ENCODE results near the gene NDOR1. TPM values are rescaled to one million over a fixed set of nuclear protein-coding genes. Genes with fewer than 3 reads are reported as not detected.

The NDOR1 gene
- total RNA-seq (1 to 10 TPM; 5.1 to 7.9 (median 5.9) TPM), polyA plus RNA-seq (5.2 TPM)
- long read RNA-seq, donor 1, partial matches to known transcripts: 6 of 14 reads
- long read RNA-seq, donor 1, other reads (novel, unspliced or antisense): 5 of 14 reads
- long read RNA-seq, donor 2, partial matches to known transcripts: 0 of 1 reads
- long read RNA-seq, donor 2, other reads (novel, unspliced or antisense): 1 of 1 reads
- long read RNA-seq, donor 3, partial matches to known transcripts: 1 of 8 reads
- long read RNA-seq, donor 3, other reads (novel, unspliced or antisense): 7 of 8 reads
- long read RNA-seq, donor 4, partial matches to known transcripts: 4 of 7 reads
- long read RNA-seq, donor 4, other reads (novel, unspliced or antisense): 2 of 7 reads

DNA sequence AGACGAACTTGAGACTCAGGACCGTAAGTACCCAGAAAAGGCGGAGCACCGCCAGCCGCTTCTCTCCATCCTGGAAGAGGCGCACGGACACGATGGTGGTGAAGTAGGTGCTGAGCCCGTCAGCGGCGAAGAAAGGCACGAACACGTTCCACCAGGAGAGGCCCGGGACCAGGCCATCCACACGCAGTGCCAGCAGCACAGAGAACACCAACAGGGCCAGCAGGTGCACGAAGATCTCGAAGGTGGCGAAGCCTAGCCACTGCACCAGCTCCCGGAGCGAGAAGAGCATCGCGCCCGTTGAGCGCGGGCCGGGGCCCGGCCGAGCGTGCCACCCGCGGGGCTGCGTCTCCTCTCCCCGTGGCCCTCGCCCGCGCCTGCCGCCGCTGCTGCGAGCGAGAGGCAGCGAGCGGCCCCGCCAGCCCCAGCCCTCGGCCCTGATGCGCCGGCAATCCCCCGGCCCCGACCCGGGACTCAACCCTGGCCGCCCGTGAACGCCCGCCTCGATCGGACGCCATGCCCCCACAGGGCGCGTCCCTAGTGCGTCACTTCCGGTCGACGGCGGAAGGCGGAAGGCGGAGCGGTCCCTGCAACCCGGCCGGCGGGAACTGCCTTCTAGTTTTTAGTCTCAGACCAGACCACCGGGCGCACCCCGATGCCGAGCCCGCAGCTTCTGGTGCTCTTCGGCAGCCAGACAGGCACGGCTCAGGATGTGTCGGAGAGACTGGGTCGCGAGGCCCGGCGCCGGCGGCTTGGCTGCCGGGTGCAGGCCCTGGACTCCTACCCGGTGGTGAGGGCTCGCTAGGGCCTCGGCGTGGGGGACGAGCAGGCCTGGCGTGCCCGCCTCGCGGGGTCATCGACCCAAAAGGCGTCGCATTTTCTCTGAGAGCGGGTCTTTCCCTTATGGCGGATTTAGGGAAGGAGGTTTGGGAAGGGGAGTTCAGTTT is at the start of gene NDOR1, which contains the start of gene TMEM203:
TSS of gene NDOR1 (plus strand) at position 575 of the 944 bp plus-strand sequence. CDS start at position 653, 78 bp downstream.
TSS of gene TMEM203 (minus strand) at position 523 of the 944 bp plus-strand sequence. CDS start at position 289, 234 bp downstream.
- Histone ChIP-seq H3K4me1 (ENCODE audit: control insufficient read depth, insufficient read depth, low read length) (peaks cover 14% of the 10 kb centered on the region), H3K27ac (ENCODE audit: low read length) (peak within 1 kb of the TSS; percentile 35), H3K4me3 (ENCODE audit: low read length) (peak within 1 kb of the TSS; percentile 89), H3K27me3 (ENCODE audit: control insufficient read depth, insufficient read depth) (no peaks in the 10 kb centered on the region), H3K9me3 (ENCODE audit: control insufficient read depth, low read length) (no peaks in the 10 kb centered on the region)
- intact Hi-C loops (cut with DNase I): no loop called here
- WGBS: under 1% methylated on average over 98 of the region's 98 CpGs
- DNase-seq: peak; percentile 92 to 97 (median 96)
- peak; percentile 74 for ATAC-seq

DNA sequence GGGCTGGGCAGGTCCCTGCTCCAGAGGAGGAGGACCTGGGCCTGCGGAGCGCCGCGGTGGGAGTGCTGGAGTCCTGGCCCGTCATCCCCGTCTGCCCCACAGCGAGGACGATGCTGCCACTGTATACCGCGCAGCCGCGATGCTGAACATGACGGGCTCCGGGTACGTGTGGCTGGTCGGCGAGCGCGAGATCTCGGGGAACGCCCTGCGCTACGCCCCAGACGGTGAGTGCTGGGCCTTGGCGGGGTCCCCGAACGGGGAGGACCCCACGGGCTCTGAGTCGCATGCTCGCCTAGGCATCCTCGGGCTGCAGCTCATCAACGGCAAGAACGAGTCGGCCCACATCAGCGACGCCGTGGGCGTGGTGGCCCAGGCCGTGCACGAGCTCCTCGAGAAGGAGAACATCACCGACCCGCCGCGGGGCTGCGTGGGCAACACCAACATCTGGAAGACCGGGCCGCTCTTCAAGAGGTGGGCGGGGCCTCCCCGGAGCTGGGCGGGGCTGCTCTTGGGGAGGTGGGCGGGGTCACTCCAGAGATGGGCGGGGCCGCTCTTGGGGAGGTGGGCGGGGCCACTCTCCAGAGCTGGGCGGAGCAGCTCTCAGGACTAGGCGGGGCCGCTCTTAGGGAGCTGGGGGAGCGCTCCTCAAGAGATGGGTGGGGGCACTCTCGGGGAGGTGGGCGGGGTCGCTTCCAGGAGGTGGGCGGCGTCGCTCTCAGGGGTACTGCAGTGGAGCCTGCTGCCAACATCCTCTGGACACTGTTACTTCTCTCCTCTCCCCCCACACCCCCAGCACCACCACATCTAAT is 48.7 kb upstream of the NDOR1 start:
- ATAC-seq: peak; percentile 52 to 79
- Histone ChIP-seq H3K4me1 (ENCODE audit: control insufficient read depth, insufficient read depth, low read length) (no peaks in the 10 kb centered on the region), H3K4me3 (ENCODE audit: low read length) (no peak overlapping the region), H3K27me3 (ENCODE audit: control insufficient read depth, insufficient read depth) (no peaks in the 10 kb centered on the region), H3K9me3 (ENCODE audit: control insufficient read depth, low read length) (no peaks in the 10 kb centered on the region), H3K27ac (ENCODE audit: low read length) (no peak overlapping the region)
- peak in 2 of 3 donors; percentile 41 to 67 for DNase-seq
- WGBS: 4% methylated on average over 65 of the region's 65 CpGs
- intact Hi-C loops (cut with DNase I): no loop called here

DNA sequence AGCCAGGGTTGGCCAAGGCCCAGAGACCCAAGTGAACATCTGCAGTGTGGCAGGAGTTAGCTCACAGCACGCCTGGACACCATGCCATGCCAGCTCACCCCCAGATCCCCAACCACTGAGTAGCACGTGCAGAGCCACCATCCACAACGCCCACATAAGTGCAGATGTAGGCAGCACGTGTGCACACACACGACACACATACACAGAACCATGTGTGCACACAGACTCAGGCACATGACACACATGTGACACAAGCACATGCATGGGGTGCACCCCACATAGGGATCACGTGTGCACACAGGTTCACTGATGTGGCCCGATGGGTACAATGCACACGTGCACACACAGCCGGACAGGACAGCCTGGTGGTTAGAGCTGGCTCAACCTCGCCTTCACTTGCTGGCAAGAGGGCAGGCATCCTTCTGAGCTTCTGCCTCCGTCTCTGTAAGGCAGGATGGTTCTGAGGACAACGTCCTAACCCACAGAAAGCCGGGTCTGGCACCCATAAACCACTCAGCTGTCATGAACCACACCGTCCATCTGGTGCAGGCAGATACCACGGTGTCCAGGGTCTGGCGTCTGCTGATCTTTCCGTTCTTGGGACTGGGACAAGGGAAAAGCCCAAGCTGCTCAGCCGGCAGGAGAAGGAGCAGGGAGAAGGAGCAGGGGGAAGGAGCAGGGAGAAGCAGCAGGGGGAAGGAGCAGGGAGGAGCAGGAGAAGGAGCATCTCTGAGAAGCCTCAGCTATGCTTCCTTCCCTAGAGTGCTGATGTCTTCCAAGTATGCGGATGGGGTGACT is 47.7 kb upstream of the NDOR1 start:
- Histone ChIP-seq H3K4me3 (ENCODE audit: low read length) (no peak overlapping the region), H3K27me3 (ENCODE audit: control insufficient read depth, insufficient read depth) (no peaks in the 10 kb centered on the region), H3K4me1 (ENCODE audit: control insufficient read depth, insufficient read depth, low read length) (no peaks in the 10 kb centered on the region), H3K9me3 (ENCODE audit: control insufficient read depth, low read length) (no peaks in the 10 kb centered on the region), H3K27ac (ENCODE audit: low read length) (no peak overlapping the region)
- intact Hi-C loops (cut with DNase I): no loop called here
- DNase-seq (peak in 1 of 3 donors; percentile 13), ATAC-seq (no peak)
- 63% methylated on average over 19 of the region's 19 CpGs for WGBS

DNA sequence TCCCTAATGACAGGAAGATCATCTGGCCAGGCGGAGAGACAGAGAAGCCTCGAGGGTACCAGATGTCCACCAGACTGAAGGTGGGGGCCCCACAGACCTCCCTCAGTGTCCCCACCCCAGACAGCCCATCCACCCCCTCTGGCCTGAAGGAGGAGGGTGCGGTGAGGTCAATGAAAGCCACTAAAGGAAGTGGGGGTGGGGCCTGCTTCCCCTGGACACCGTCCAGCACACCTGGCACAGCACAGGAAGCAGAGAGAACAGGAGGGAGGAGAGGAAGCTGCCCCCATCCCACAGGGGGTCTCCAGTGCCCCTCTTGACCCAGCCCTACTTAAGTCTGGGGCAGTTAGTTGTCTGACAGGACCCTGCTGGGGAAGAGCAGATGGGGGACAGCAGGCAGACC is 46.9 kb upstream of the NDOR1 start:
- no peak overlapping the region for H3K27ac ChIP-seq (ENCODE audit: low read length)
- WGBS: 46% methylated on average over 4 of the region's 4 CpGs
- no peak for DNase-seq
- H3K9me3 ChIP-seq (ENCODE audit: control insufficient read depth, low read length): no peaks in the 10 kb centered on the region
- intact Hi-C loops (cut with DNase I): no loop called here
- H3K4me3 ChIP-seq (ENCODE audit: low read length): no peak overlapping the region
- no peaks in the 10 kb centered on the region for H3K4me1 ChIP-seq (ENCODE audit: control insufficient read depth, insufficient read depth, low read length)
- no peaks in the 10 kb centered on the region for H3K27me3 ChIP-seq (ENCODE audit: control insufficient read depth, insufficient read depth)
- no peak for ATAC-seq

DNA sequence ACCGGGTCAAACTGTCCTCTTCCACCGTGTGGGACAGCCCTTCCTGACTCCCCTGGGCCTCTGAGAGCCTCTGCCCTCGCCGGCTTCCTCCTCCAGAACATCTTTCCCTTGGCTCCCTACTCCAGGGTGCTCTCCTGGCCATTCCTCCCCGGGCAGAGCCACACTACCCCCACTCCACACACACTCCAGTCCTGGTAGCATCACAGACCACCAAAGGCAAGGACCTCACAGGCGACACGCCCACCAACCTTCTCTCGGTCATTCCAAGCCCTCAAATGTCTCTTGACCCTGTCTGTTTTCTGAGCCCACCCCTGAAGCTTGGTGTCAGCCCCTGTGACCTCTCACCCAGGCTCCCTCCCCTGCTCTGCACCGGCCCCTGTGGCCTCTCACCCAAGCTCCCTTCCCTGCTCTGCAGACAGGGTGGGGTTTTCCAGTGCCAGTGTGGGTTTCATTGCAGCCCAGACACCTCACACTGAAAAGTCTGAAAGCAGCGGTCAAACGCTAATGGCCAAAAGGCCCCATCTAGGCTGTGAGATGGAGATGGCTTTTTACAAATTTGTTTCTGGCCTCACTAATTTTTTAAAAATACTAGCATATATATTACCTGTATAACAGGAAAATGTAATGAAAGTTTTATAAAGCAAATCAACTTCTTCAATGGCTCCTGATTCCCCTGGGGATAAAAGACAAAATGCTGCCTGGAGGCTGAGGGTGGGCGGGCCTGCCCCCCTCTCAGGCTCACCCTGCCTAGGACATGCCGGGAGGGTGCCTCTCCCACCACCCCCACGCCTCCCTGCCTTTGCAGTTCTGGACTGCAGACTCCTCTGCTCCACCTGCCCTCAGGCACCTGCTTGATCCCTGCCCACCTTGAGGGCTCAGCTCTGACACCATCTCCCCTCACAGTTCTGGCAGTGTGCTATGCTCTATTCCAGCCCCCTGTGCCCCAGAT is 46.1 kb upstream of the NDOR1 start:
- DNase-seq (peak in 1 of 3 donors; percentile 8), ATAC-seq (no peak)
- intact Hi-C loops (cut with DNase I): no loop called here
- H3K4me3 ChIP-seq (ENCODE audit: low read length): no peak overlapping the region
- no peak overlapping the region for H3K27ac ChIP-seq (ENCODE audit: low read length)
- H3K27me3 ChIP-seq (ENCODE audit: control insufficient read depth, insufficient read depth): no peaks in the 10 kb centered on the region
- no peaks in the 10 kb centered on the region for H3K4me1 ChIP-seq (ENCODE audit: control insufficient read depth, insufficient read depth, low read length)
- no peaks in the 10 kb centered on the region for H3K9me3 ChIP-seq (ENCODE audit: control insufficient read depth, low read length)
- WGBS: 37% methylated on average over 14 of the region's 14 CpGs

DNA sequence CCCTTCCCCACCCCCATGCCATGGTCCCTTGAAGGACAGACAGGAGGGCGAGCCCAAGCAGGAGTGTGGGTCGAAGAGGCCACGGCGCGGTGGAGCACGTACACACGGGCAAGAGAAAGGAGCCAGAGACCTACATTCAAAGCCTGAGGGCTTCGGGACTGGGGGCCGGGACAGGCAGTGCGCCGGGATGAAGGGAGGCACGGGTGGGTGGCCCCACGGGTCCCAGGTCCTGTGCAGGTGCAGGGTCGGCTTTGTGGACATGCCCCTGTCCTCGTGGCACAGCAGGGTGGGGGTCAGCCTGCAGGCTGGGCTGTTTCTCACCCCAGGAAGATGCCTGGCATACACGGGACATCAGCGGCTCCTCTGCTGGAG is 45.5 kb upstream of the NDOR1 start:
- intact Hi-C loops (cut with DNase I): no loop called here
- H3K4me1 ChIP-seq (ENCODE audit: control insufficient read depth, insufficient read depth, low read length): no peaks in the 10 kb centered on the region
- no peaks in the 10 kb centered on the region for H3K27me3 ChIP-seq (ENCODE audit: control insufficient read depth, insufficient read depth)
- no peak overlapping the region for H3K4me3 ChIP-seq (ENCODE audit: low read length)
- DNase-seq: peak in 1 of 3 donors; percentile 7
- H3K9me3 ChIP-seq (ENCODE audit: control insufficient read depth, low read length): no peaks in the 10 kb centered on the region
- WGBS: 63% methylated on average over 17 of the region's 17 CpGs
- no peak for ATAC-seq
- no peak overlapping the region for H3K27ac ChIP-seq (ENCODE audit: low read length)

DNA sequence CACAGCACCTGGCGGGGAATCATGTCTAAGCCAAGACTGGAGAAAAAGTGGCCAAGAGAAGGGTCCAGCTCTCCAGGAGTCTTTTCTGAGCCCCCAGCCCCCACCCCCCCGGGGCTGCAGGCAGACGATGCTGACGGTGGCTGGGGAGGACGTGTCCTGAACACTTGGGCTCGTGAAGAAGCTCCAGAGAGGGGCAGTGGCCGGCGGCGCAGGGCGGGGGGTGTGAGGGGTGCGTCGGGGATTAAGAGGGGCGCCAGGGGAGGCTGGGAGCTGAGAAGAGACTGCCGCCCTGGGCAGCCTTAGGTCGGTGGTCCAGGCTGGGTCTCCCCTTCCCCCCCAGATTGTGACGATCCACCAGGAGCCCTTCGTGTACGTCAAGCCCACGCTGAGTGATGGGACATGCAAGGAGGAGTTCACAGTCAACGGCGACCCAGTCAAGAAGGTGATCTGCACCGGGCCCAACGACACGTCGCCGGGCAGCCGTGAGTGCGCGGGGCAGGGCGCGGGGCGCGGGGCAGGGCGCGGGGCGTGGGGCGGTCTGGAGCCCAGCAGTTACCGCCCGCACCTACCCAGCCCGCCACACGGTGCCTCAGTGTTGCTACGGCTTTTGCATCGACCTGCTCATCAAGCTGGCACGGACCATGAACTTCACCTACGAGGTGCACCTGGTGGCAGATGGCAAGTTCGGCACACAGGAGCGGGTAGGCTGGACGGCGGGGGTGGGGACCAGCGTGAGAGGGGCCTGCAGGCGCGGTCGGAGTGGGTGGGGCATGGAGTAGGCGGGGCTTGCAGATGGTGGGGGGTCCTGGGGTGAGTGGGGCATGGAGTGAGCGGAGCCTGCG is 44.6 kb upstream of the NDOR1 start:
- Histone ChIP-seq H3K27ac (ENCODE audit: low read length) (no peak overlapping the region), H3K4me1 (ENCODE audit: control insufficient read depth, insufficient read depth, low read length) (no peaks in the 10 kb centered on the region), H3K4me3 (ENCODE audit: low read length) (no peak overlapping the region), H3K9me3 (ENCODE audit: control insufficient read depth, low read length) (no peaks in the 10 kb centered on the region), H3K27me3 (ENCODE audit: control insufficient read depth, insufficient read depth) (no peaks in the 10 kb centered on the region)
- intact Hi-C loops (cut with DNase I): no loop called here
- ATAC-seq: no peak
- 29% methylated on average over 56 of the region's 56 CpGs for WGBS
- DNase-seq: peak in 1 of 3 donors; percentile 37

DNA sequence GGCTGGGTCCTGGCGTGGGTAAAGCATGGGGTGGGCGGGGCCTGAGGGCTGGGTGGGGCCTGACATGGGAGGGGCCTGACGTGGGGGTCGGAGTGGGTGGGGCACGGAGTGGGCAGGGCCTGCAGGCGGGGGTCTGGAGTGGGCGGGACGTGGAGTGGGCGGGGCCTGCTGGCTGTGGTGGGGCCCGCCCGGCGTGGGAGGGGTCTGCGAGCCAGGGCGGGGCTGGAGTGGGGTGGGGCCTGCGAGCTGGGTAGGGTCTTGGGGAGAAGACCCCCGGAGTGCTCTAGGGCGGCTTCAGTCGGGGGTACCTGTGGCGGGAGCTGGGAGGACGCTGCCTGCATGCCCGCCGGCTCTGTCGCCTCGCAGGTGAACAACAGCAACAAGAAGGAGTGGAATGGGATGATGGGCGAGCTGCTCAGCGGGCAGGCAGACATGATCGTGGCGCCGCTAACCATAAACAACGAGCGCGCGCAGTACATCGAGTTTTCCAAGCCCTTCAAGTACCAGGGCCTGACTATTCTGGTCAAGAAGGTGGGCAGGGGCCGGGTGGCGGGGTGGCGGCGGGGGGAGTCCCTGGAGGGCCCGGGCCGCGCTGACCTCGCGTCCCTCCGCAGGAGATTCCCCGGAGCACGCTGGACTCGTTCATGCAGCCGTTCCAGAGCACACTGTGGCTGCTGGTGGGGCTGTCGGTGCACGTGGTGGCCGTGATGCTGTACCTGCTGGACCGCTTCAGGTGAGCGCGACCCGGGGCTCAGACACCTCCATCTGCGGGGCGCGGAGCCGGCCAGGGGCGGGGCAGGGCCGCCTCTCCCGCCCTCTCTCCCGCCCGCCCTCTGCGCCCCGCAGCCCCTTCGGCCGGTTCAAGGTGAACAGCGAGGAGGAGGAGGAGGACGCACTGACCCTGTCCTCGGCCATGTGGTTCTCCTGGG is 43.7 kb upstream of the NDOR1 start:
- WGBS: 7% methylated on average over 70 of the region's 71 CpGs
- peak in 1 of 3 donors; percentile 41 for DNase-seq
- no peaks in the 10 kb centered on the region for H3K4me1 ChIP-seq (ENCODE audit: control insufficient read depth, insufficient read depth, low read length)

More for the DNA sequence above, 43.7 kb upstream of the NDOR1 start:
- ATAC-seq: no peak
- no peaks in the 10 kb centered on the region for H3K9me3 ChIP-seq (ENCODE audit: control insufficient read depth, low read length)
- no peak overlapping the region for H3K27ac ChIP-seq (ENCODE audit: low read length)
- no peaks in the 10 kb centered on the region for H3K27me3 ChIP-seq (ENCODE audit: control insufficient read depth, insufficient read depth)
- intact Hi-C loops (cut with DNase I): no loop called here
- no peak overlapping the region for H3K4me3 ChIP-seq (ENCODE audit: low read length)
